AG04450 (cell line): Measurements from ENCODE around the gene KRT10. TPM values are rescaled to one million over a fixed set of nuclear protein-coding genes. Genes with fewer than 3 reads are reported as not detected.

Source experiments
- CTCF ChIA-PET: fragments of 300-600, 350-600 bp; formaldehyde crosslinking; extraction: SDS; loops from one replicate; lab custom pipeline; 2022; ENCODE audit warnings: antibody characterized with exemption, inconsistent platforms; lab: Charles Lee
- POLR2A ChIA-PET: fragments of 350-600 bp; formaldehyde crosslinking; extraction: SDS; loops from one replicate; lab custom pipeline; 2021; ENCODE audit warnings: antibody characterized with exemption, inconsistent platforms; lab: Yijun Ruan, JAX
- DNase-seq: peaks from one replicate; pipeline ENCODE4 v3.0.0-alpha.2; 2011; ENCODE audit warnings: low read depth, low spot score
- H3K27ac ChIP-seq: one replicate; pipeline ENCODE4 v1.5.1; 2012; ENCODE audit warnings: low read depth, low read length, control low read depth
- H3K27me3 ChIP-seq: one replicate; pipeline ENCODE4 v1.6.0; 2012; ENCODE audit warnings: low read length; ENCODE audit not compliant: control insufficient read depth, insufficient read depth
- H3K4me3 ChIP-seq: 2 replicates; pipeline ENCODE4 v1.5.1; 2011; ENCODE audit warnings: mild to moderate bottlenecking, low read depth, low read length, control low read depth
- H3K9me3 ChIP-seq: 2 replicates; pipeline ENCODE4 v1.5.1; 2012; ENCODE audit warnings: low read length; ENCODE audit not compliant: control insufficient read depth, insufficient read depth
- CTCF ChIP-seq: IDR thresholded peaks from 2 replicates; pipeline ENCODE4 v1.5.1; 2011; ENCODE audit warnings: low read depth, low read length, control low read depth, inconsistent platforms
- polyA plus RNA-seq: library from polyadenylated mRNA; depleted of rRNA; stranded (reverse); fragments of >200 nt; gene quantifications from 2 replicates; pipeline ENCODE4 v1.2.3, GENCODE V29; 2011; rRNA removed

Gene KRT10
- polyA plus RNA-seq, 1 experiment: 35.8 TPM

GRCh38 chr17:40775945-40776344 is 46.5 kb downstream of the KRT10 start:
- no peak for DNase-seq
- POLR2A ChIA-PET: no interaction called here
- TF ChIP-seq CTCF: no peak

GRCh38 chr17:40772101-40772500 is 50.3 kb downstream of the KRT10 start, which contains the start of gene KRT26:
KRT26 (minus strand) TSS chr17:40772201; CDS start chr17:40772113, 88 bp downstream.
- CTCF ChIA-PET: no interaction called here
- peaks cover 10% of the 10 kb centered on the region for H3K27me3 ChIP-seq
- TF ChIP-seq CTCF: no peak
- no peak for DNase-seq
- no peak within 1 kb of the TSS for H3K27ac ChIP-seq
- no peaks in the 10 kb centered on the region for H3K9me3 ChIP-seq
- no peak within 1 kb of the TSS for H3K4me3 ChIP-seq
- POLR2A ChIA-PET: no interaction called here

More at GRCh38 chr17:40775945-40776344, 46.5 kb downstream of the KRT10 start:
- Histone ChIP-seq H3K27me3 (peaks cover 34% of the 10 kb centered on the region), H3K27ac (no peak overlapping the region), H3K4me3 (no peak overlapping the region), H3K9me3 (peaks cover 5% of the 10 kb centered on the region; the same call in 1 of the 2 replicates)
- CTCF ChIA-PET: interaction anchor here (1.6 kb wide), 1 partner anchor 873 kb away, joined by 4 read pairs; no protein-coding TSS in a partner anchor

Other genes with a start within 250 kb of the KRT10 start
- 93.3 and 111 TPM in 2 replicates for gene SMARCE1, start 174.8 kb downstream of the KRT10 start, polyA plus RNA-seq
- gene KRT222, start 157.4 kb downstream of the KRT10 start, polyA plus RNA-seq: not detected in 2 replicates
- gene KRT24, start 118.9 kb downstream of the KRT10 start, polyA plus RNA-seq: not detected in 2 replicates
- gene KRT25, start 67.3 kb downstream of the KRT10 start, polyA plus RNA-seq: not detected in 2 replicates
- not detected in 2 replicates for gene KRT26, start 50.4 kb downstream of the KRT10 start, polyA plus RNA-seq
- not detected in 2 replicates for gene KRT27, start 40.1 kb downstream of the KRT10 start, polyA plus RNA-seq
- not detected in 2 replicates for gene KRT28, start 22.7 kb downstream of the KRT10 start, polyA plus RNA-seq
- not detected in 2 replicates for gene KRT12, start 44.6 kb upstream of the KRT10 start, polyA plus RNA-seq
- not detected in 2 replicates for gene KRT20, start 62.6 kb upstream of the KRT10 start, polyA plus RNA-seq
- gene KRT23, start 115.0 kb upstream of the KRT10 start, polyA plus RNA-seq: 0.06 TPM in 1 of 2 replicates, not detected in the other
- gene KRT39, start 144.3 kb upstream of the KRT10 start, polyA plus RNA-seq: 0.11 TPM in 1 of 2 replicates, not detected in the other
- gene KRT40, start 161.7 kb upstream of the KRT10 start, polyA plus RNA-seq: not detected in 2 replicates
- not detected in 2 replicates for gene KRTAP3-3, start 171.6 kb upstream of the KRT10 start, polyA plus RNA-seq
- gene KRTAP3-2, start 177.3 kb upstream of the KRT10 start, polyA plus RNA-seq: not detected in 2 replicates
- not detected in 2 replicates for gene KRTAP3-1, start 186.5 kb upstream of the KRT10 start, polyA plus RNA-seq
- gene KRTAP1-5, start 204.6 kb upstream of the KRT10 start, polyA plus RNA-seq: 16.9 and 20.2 TPM in 2 replicates
- not detected in 2 replicates for gene KRTAP1-4, start 207.6 kb upstream of the KRT10 start, polyA plus RNA-seq
- gene KRTAP1-3, start 212.3 kb upstream of the KRT10 start, polyA plus RNA-seq: not detected in 2 replicates
- 0.19 and 0.27 TPM in 2 replicates for gene KRTAP1-1, start 218.8 kb upstream of the KRT10 start, polyA plus RNA-seq
- gene KRTAP2-1, start 224.7 kb upstream of the KRT10 start, polyA plus RNA-seq: not detected in 2 replicates
- not detected in 2 replicates for gene KRTAP2-2, start 232.6 kb upstream of the KRT10 start, polyA plus RNA-seq
- 1.3 and 2.5 TPM in 2 replicates for gene KRTAP2-3, start 237.5 kb upstream of the KRT10 start, polyA plus RNA-seq
- gene KRTAP2-4, start 243.3 kb upstream of the KRT10 start, polyA plus RNA-seq: not detected in 2 replicates